CD4-positive, alpha-beta T cell treated with Interleukin-15 for 4 hours (primary cell): ENCODE data around the gene RNF166.

ENCODE experiments used
- DNase-seq: peaks from one replicate; pipeline ENCODE4 v3.0.0-alpha.2; 2020; ENCODE audit warnings: low spot score

RNF166 gene

DNA sequence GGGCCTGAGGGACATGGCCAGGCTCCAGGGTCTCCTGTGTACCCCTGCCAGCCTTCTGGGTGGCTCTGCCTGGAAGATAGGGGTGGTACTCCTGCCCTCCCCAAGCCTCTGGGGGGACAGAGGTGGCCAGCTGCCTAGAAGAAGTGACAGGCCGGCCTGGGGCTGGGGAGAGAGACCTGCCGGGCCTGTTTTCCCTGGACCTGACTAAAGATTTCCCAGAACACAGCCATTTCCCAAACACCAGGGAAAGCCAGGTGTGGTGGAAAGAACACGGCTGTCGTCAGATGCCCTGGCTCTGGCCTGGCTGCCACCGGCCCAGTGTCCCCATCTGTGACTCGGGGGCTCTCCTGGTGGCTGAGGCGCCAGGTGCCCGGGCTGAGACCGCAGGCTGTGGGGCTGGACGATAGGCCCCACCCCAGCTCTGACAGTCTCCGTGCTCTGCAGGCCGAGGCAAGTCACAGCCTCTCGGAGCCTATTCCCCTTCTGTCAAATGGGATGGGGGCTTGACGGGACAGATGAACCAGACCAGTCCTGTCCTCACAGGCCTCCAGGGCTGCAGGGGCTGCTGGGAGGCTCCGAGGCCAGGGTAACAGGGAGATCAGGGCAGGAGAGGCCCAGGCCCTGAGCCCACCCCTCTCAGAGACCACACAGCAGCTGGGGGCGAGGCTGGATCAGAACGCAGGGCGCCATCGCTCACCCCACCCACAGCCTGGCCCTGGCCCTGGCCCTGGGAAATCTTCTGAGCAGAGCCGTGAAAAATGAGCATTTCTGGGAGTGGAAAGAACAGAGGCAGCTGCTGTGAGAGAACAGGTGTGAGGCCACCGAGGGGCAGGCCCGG is 33.1 kb upstream of the RNF166 start:
- no peak for DNase-seq

DNA sequence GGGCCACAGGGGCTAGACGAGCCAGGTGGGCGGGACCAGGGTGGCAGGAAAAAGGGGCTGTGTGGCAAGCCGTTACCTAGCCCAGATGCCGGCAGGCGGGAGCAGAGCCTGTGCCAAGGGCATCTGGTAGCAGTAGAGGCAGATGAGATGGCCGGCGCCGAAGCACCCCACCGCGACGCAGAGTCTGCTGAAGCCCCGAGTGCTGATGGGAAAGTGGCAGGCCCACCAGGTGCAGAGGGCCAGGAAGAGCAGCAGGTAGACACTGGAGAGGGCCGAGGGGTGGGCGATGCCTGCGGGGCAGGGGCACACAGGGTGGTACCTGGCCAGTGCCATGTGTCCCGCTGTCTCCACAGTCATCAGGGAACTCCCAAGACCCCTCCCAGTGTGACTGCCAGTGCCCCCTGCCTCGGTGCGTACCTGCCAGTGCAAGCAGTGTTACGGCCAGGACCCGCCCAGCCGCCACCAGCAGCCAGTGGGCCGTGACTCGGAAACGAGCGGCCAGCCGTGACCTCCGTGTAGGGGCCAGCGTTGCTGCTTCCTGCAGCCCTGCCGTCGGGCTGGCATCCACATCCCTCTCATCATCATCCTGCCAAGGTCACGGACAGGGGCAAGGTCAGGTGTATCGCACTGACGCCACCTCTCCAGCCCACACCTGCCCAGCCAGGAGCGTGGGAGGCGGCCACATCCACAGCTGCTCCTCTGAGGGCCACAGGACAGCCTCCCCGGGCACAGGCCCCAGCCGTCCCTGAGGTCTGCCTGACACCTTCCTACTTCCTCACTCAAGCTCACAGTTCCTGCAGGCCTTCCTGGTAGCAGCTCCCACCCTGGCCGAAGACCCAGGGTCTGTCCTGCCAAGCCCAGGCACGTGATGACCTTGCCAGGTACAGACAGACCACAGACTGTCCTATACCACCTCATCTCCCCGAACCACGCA is 32.2 kb upstream of the RNF166 start:
- DNase-seq: no peak

- DNase-seq: peak; percentile 72
Observed at GRCh38 chr16:88737298-88738150, 31.3 kb upstream of the RNF166 start.

GRCh38 chr16:88736496-88736895 is 30.3 kb upstream of the RNF166 start:
- no peak for DNase-seq

GRCh38 chr16:88736088-88736487 is 29.9 kb upstream of the RNF166 start:
- DNase-seq: no peak

DNA sequence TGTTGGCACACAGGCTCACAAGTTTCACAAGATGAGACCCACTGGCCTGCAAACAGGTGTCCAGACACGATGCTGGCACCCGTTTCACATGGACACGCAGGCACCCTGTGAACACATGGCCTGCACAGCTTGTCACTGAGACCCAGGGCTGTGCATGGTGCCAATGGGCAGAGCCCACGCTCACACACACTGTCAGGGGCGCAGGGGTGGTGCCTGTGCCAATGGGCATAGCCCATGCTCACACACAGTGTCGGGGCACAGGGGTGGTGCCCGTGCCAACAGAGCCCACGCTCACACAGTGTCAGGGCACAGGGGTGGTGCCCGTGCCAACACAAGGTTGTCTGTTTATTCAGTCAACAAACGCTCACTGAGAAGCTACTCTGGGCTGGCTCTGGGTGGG is 29.4 kb upstream of the RNF166 start:
- no peak for DNase-seq

GRCh38 chr16:88735121-88735520 is 28.9 kb upstream of the RNF166 start:
- no peak for DNase-seq

DNA sequence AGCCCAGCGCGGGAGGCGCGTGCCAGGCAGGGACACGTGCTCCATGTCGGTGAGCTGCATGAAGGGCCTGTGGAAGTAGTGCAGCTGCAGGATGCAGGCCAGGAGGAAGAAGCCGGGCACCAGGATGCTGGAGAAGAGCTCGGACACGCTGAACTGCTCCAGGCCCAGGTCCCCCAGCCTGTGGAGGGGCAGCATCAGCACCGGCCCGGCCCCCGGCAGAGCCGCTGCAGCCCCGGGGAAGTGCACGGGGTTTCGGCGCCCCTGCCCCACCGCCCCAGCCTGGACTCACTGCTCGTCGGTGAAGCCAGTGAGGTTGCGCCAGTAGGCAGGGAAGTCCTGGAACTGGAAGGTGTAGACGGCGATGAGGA is 28.1 kb upstream of the RNF166 start:
- no peak for DNase-seq

DNA sequence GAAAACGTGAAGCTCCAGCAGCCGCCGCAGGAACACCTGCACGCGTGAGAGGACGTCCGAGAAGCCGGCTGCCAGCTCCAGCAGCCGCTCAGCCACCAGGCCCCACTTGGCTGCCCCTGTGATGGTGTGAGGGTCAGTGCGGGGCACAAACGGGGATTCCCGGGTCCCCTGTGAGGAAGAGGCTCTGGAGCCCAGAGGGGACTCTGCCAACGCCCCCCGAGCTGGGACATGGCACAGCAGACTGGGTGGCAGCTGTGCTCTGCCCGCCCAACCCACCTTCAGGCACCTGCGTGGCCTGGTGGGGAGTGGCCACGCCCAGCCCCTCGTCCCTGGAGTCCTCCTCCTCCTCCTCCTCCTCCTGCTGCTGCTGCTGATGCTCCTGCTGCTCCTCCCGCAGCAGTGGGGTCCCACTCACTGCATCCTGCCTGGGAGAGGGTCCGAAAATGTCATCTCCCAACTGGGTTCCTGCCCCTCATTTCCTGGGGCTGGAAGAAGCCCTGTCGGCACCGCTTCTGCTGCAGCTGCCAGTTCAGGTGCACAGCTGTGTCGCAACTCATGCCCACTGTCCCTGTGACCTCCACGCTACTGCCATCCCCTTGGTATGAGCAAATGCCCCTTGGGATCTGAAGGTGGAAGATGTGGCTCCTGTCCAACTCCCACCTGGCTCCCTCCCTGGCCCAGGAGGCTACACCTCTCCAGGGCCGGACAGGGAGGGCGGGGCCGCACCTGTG is 27.6 kb upstream of the RNF166 start:
- DNase-seq: no peak

DNA sequence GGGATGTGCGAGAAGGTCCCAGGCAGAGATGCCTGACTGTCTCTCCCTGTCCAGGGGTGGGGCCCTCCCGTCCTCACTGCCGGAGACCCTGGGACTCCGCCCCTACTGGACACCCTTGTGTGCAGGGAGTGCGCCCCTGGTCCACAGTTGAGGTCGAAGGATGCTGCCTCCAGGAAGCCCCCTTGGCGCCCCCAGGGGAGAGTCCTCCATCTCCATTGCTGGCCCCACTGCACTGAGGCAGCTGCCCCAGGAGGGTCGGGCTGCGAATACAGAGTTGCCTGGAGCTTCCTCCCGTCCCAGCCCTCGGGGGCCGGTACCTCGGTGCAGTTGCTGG is 26.7 kb upstream of the RNF166 start:
- no peak for DNase-seq

DNA sequence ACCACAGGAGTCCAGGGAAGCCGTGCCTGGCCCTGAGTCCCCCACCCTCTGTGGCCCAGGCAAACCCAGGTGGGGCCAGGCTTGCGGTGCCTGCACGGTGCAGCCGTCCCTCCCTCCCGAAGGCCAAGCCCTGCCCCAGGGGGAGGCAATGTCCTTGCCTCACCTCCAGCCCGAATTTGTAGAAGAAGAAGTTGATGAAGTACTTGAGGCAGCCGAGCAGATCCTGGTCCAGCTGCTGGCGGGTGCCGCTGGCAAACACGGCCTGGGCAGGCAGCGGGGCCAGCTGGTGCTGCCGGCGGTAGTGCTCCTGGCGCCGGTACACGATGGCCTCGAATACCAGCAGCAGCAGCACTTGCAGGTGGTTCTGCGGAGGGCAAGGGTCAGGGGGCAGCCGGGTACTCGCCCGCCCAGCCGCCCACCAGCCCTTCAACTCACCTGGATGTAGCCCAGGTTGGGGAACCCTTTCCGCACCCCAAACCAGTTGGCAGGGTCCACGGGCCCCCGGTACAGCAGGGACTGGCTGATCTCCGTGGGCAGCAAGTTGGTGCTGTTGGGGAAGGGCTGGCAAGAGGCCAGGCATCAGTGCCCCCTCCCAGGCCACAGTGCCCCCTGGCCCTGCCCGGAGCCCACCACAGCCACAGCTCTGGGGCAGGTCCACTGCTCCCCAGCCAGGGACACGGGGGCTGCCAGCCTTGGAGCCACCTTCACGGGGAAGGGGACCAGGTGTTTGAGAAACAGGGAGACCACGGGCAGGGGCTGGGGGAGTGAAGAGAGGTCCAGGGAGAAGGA is 26.2 kb upstream of the RNF166 start:
- no peak for DNase-seq

DNA sequence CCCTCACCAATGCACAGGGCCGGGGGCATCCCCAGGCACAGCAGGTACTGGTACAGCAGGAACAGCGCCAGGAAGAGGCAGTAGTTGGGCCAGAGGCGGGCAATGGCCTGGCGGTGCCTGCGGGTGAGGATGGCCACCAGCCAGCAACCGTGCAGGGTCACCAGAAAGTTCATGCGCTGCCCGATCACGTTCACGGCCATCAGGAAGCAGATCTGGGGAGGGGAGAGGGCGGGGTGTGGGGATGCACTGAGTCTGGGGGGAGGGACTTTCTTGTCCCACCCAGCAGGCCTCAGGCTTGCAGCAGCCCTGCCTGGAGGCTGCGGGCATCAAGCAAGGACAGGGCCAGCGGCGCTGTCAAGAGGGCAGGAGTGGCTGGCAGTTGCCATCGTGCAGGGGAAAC is 25.5 kb upstream of the RNF166 start:
- DNase-seq: no peak

DNA sequence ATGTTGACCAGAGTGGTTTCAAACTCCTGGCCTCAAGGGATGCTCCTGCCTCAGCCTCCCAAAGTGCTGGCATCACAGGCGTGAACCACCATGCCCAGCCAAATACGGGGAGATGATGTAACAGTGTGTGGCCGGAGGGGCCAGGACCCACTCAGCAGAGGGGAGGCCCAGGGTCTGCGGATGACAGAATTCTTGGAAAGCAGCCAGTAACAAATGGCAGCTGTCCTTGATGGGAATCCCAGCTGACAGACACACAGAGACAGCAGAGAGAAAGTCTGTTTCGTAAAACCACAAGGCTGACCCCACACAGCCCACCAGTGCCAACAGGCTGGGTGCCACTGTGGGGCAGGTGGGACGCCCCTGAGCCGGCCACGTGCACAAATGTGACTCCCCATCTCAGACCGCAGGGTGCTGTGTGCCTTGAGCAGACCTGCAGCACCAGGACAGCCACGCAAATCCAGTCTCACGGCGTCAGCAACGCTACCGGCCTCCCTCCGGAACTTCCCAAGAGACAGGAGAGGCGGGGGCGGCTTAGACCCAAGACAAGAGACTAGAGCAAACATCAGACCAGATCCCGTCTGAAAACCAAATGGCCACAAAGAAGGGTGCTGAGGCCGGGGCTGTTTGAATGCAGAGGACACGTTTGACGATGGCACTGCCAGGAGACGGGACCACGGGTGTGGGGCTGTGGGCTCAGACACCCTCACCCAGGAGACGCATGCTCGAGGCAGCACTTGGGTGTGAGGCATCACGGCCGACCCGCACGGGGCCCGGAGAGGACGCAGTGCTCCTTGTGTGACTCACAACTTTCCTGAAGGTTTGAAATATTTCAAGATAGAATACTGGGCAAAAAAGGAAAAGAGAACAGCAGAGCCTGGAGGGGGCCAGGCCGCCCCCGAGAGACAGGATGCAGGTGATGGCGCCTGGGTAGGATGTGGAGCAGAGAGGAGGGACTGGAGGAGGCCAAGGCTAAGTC is 24.7 kb upstream of the RNF166 start:
- DNase-seq: no peak

GRCh38 chr16:88727871-88728270 is 21.7 kb upstream of the RNF166 start:
- DNase-seq: no peak

DNA sequence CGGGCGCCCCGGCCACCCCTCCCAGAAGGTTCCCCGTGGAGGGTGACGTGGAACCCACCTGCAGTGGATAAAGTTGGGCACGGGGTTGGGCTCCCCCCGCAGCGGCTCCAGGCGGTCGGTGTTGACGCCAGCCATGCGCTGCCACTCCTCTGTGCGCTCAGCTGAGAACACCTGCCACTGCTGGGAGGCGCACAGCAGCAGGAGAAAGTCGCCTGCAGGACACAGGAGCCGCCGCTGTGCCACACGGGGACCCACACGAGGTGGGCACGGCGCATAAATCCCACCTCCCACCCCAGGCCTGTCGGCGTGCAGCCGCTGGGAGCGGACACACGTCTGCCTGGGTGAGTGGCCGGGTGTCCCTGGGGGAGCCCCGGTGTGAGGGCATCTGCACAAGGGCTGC is 20.8 kb upstream of the RNF166 start:
- no peak for DNase-seq

GRCh38 chr16:88726408-88726749 is 20.2 kb upstream of the RNF166 start:
- no peak for DNase-seq

DNA sequence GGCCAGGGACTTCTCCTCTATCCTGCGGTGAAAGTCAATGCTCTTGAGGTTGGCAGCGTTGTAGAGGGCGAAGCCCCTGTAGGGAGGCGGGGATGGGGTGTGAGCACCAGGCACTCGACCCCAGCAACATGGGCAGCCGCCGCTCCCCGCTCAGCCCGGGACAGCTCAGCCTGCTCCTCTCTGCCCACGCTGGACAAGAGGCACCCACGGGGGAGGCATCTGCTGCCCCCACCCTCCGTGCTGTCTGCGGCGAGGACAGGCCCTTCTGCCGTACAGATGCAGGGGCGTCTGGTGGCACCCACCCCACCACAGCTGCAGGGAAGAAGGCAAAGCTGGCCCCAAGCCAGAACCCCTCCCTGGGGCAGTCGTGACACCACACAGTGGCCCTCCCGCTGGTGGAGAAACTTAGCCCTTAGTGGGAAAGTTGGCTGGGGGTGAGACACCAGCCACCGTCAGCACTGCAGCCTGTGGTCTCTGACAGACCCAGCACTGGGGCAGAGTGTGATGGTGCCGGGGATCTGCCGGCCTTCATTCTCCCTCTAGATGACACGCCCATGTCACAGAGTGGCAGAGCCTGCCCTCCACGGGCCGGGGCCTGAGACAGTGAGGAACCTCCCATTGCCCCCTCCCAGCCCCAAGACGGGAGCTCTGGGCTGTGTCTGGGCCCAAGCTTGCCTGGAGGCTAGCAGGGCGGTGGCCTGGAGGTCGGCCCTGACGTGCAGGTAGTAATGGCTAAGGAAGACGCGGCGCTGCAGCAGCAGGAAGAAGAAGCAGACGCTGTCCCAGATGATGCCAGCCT is 19.6 kb upstream of the RNF166 start:
- no peak for DNase-seq

DNA sequence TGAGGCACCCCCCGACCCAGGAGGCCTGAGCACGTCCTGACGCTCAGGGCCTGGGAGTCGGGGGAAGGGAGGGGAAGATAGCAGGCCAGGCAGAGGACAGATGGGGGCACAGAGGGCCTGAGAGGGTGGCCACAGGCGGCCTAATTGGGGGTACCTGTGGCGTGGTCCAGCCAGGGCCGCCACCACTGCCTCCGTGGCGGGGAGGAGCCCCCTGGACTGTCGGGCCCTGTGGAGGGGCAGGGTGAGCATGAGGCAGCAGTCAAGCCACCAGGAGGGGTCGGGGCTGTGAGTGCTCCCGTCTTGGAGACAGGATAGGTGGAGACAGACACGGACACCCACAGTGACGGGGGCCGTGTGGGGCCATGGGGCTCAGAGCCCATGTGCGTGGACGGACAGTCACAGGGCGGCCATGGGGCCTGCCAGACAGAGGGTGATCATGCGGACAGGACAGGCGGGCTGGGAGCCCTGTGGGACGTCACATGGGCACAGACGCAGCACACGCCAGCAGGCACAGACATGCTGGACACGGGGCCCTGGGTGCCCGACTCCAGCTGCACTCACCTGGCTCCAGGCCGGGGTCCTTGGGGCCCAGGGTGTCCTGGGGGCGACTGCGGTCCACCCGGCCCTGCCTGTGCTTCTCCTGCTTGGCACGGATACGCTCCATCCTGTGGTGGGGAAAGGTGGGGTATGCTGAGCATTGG is 18.8 kb upstream of the RNF166 start:
- no peak for DNase-seq
